ENCODE measurements around the gene MYOZ1. TPM values are rescaled to one million over a fixed set of nuclear protein-coding genes. Genes with fewer than 3 reads are reported as not detected.
"Not testable (repeated sequence)": the region's sequence is repeated elsewhere in the genome, so short reads cannot be mapped to it uniquely, and the experiment has no call there.

MYOZ1 gene
- total RNA-seq, 1 donor from 2014 or later = 1.4 TPM

GRCh38 chr10:73625884-73626752, 15.2 kb downstream of the MYOZ1 start:
- peak overlapping the region; percentile 95 for H3K4me3 Mint-ChIP-seq
- H3K27ac Mint-ChIP-seq = peak overlapping the region; percentile 99
- H3K36me3 Mint-ChIP-seq = no peaks in the 10 kb centered on the region

GRCh38 chr10:73625004-73625883, 16.0 kb downstream of the MYOZ1 start:
- Mint-ChIP-seq H3K27me3 (ENCODE audit: low read depth) (no peaks in the 10 kb centered on the region), H3K27ac (peak overlapping the region; percentile 99), H3K9me3 (no peaks in the 10 kb centered on the region), H3K4me3 (peak overlapping the region; percentile 95), H3K4me1 (peaks cover 27% of the 10 kb centered on the region), H3K36me3 (no peaks in the 10 kb centered on the region)
- no peak for TF ChIP-seq CTCF (IDR thresholded peaks at IDR 0.05; ENCODE audit: unreplicated experiment)
- peak in 1 of 2 experiments; percentile 56 for DNase-seq (ENCODE audit: low spot score in 2 of 2, unreplicated experiment in 2 of 2)

More at GRCh38 chr10:73625884-73626752, 15.2 kb downstream of the MYOZ1 start:
- Mint-ChIP-seq H3K9me3 (no peaks in the 10 kb centered on the region), H3K27me3 (ENCODE audit: low read depth) (no peaks in the 10 kb centered on the region), H3K4me1 (peaks cover 27% of the 10 kb centered on the region)
- no peak for TF ChIP-seq CTCF (IDR thresholded peaks at IDR 0.05; ENCODE audit: unreplicated experiment)
- peak; percentile 86 to 88 for DNase-seq (ENCODE audit: low spot score in 2 of 2, unreplicated experiment in 2 of 2)

GRCh38 chr10:73623056-73623455, 18.2 kb downstream of the MYOZ1 start:
- H3K4me1 Mint-ChIP-seq = peaks cover 27% of the 10 kb centered on the region
- H3K4me3 Mint-ChIP-seq = no peak overlapping the region
- H3K27ac Mint-ChIP-seq = no peak overlapping the region
- no peak for TF ChIP-seq CTCF (IDR thresholded peaks at IDR 0.05; ENCODE audit: unreplicated experiment)
- DNase-seq (ENCODE audit: low spot score in 2 of 2, unreplicated experiment in 2 of 2) = no peak
- no peaks in the 10 kb centered on the region for H3K36me3 Mint-ChIP-seq
- H3K9me3 Mint-ChIP-seq = no peaks in the 10 kb centered on the region
- no peaks in the 10 kb centered on the region for H3K27me3 Mint-ChIP-seq (ENCODE audit: low read depth)

GRCh38 chr10:73620974-73621373, 20.3 kb downstream of the MYOZ1 start:
- not testable (repeated sequence) for H3K27me3 Mint-ChIP-seq (ENCODE audit: low read depth); DNase-seq (ENCODE audit: low spot score in 2 of 2, unreplicated experiment in 2 of 2); H3K36me3 Mint-ChIP-seq; H3K9me3 Mint-ChIP-seq; H3K4me3 Mint-ChIP-seq; H3K27ac Mint-ChIP-seq
- H3K4me1 Mint-ChIP-seq = peaks cover 12% of the 10 kb centered on the region

GRCh38 chr10:73617143-73617542, 24.1 kb downstream of the MYOZ1 start:
- not testable (repeated sequence) for H3K4me1 Mint-ChIP-seq; H3K4me3 Mint-ChIP-seq; H3K36me3 Mint-ChIP-seq; H3K27me3 Mint-ChIP-seq (ENCODE audit: low read depth); H3K27ac Mint-ChIP-seq; H3K9me3 Mint-ChIP-seq; DNase-seq (ENCODE audit: low spot score in 2 of 2, unreplicated experiment in 2 of 2)

- H3K36me3 Mint-ChIP-seq = no peaks in the 10 kb centered on the region
- no peak overlapping the region for H3K27ac Mint-ChIP-seq
Observed at GRCh38 chr10:73614720-73615119, 26.6 kb downstream of the MYOZ1 start.

More at GRCh38 chr10:73614720-73615119, 26.6 kb downstream of the MYOZ1 start:
- no peaks in the 10 kb centered on the region for H3K9me3 Mint-ChIP-seq
- H3K4me1 Mint-ChIP-seq = no peaks in the 10 kb centered on the region
- no peak for TF ChIP-seq CTCF (IDR thresholded peaks at IDR 0.05; ENCODE audit: unreplicated experiment)
- no peaks in the 10 kb centered on the region for H3K27me3 Mint-ChIP-seq (ENCODE audit: low read depth)
- DNase-seq (ENCODE audit: low spot score in 2 of 2, unreplicated experiment in 2 of 2) = no peak
- no peak overlapping the region for H3K4me3 Mint-ChIP-seq
